ENCODE data around the gene PDCD1LG2. TPM values are rescaled to one million over a fixed set of nuclear protein-coding genes. Genes with fewer than 3 reads are reported as not detected.
"Not testable (repeated sequence)": the region's sequence is repeated elsewhere in the genome, so short reads cannot be mapped to it uniquely, and the experiment has no call there.

Gene PDCD1LG2
- total RNA-seq, 6 donors from 2014 or later: 1.0 to 10.6 (median 3.2) TPM

GRCh38 chr9:5470122-5470521 lies 40.2 kb upstream of the PDCD1LG2 start:
- Histone ChIP-seq H3K36me3 (peaks cover 0 to 43% (median 20%) of the 10 kb centered on the region in 4 donors), H3K4me3 (no peak overlapping the region), H3K27me3 (no peaks in the 10 kb centered on the region), H3K4me1 (no peaks in the 10 kb centered on the region), H3K9me3 (no peaks in the 10 kb centered on the region), H3K27ac (no peak overlapping the region)
- ATAC-seq (ENCODE audit: low FRiP score in 2 of 2): no peak
- TF ChIP-seq POLR2AphosphoS5 (IDR thresholded peaks at IDR 0.05) (no peak), CTCF (IDR thresholded peaks at IDR 0.05) (no peak), EP300 (IDR thresholded peaks at IDR 0.05) (no peak), POLR2A (IDR thresholded peaks at IDR 0.05) (no peak)
- DNase-seq: no peak
- WGBS, 2 donors: 86 to 88% methylated on average over 1 of the region's 1 CpG

- WGBS, 2 donors: 92% methylated on average over 3 of the region's 3 CpGs
- DNase-seq (no peak), ATAC-seq (ENCODE audit: low FRiP score in 2 of 2) (no peak)
- no peaks in the 10 kb centered on the region for H3K27me3 ChIP-seq
- H3K4me1 ChIP-seq: no peaks in the 10 kb centered on the region
- no peak overlapping the region for H3K27ac ChIP-seq
- peaks cover 0 to 36% (median 15%) of the 10 kb centered on the region in 4 donors for H3K36me3 ChIP-seq
- TF ChIP-seq POLR2A (IDR thresholded peaks at IDR 0.05) (no peak), POLR2AphosphoS5 (IDR thresholded peaks at IDR 0.05) (no peak), CTCF (IDR thresholded peaks at IDR 0.05) (no peak), EP300 (IDR thresholded peaks at IDR 0.05) (no peak)
- no peak overlapping the region for H3K4me3 ChIP-seq
- no peaks in the 10 kb centered on the region for H3K9me3 ChIP-seq
Observed at GRCh38 chr9:5470816-5471215, 39.5 kb upstream of the PDCD1LG2 start.

DNA sequence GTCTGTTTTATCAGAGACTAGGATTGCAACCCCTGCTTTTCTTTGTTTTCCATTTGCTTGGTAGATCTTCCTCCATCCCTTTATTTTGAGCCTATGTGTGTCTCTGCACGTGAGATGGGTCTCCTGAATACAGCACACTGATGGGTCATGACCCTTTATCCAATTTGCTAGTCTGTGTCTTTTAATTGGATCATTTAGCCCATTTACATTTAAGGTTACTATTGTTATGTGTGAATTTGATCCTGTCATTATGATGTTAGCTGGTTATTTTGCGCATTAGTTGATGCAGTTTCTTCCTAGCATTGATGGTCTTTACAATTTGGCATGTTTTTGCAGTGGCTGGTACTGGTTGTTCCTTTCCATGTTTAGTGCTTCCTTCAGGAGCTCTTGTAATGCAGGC lies 34.7 kb upstream of the PDCD1LG2 start:
- 85 to 90% methylated on average over 2 of the region's 2 CpGs for WGBS, 2 donors
- not testable (repeated sequence) for H3K9me3 ChIP-seq

DNA sequence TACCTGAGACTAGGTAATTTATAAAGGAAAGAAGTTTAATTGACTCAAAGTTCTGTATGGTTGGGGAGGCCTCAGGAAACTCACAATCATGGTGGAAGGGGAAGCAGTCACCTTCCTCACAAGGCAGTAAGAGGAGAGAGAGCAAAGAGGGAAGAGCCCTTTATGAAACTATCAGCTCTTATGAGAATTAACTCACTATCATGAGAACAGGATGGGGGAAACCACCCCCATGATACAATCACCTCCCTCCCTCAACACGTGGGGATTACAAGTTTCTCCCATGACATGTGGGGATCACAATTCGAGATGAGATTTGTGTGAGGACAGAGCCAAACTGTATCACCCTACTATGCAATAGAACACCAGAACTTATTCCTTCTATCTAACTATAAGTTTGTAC lies 32.1 kb upstream of the PDCD1LG2 start:
- DNase-seq (no peak), ATAC-seq (ENCODE audit: low FRiP score in 2 of 2) (no peak)
- no peak overlapping the region for H3K4me3 ChIP-seq
- no peaks in the 10 kb centered on the region for H3K27me3 ChIP-seq
- no peaks in the 10 kb centered on the region for H3K9me3 ChIP-seq
- WGBS, 2 donors: 60 to 67% methylated on average over 2 of the region's 2 CpGs
- H3K36me3 ChIP-seq: no peaks in the 10 kb centered on the region
- no peaks in the 10 kb centered on the region for H3K4me1 ChIP-seq
- TF ChIP-seq EP300 (IDR thresholded peaks at IDR 0.05) (peak in 1 of 4 donors; percentile 55), POLR2AphosphoS5 (IDR thresholded peaks at IDR 0.05) (no peak)
- H3K27ac ChIP-seq: no peak overlapping the region

More for the DNA sequence above, 34.7 kb upstream of the PDCD1LG2 start:
- not testable (repeated sequence) for H3K36me3 ChIP-seq; H3K27ac ChIP-seq; DNase-seq; H3K4me1 ChIP-seq; H3K4me3 ChIP-seq; H3K27me3 ChIP-seq; ATAC-seq (ENCODE audit: low FRiP score in 2 of 2)

- H3K4me3 ChIP-seq: no peak overlapping the region
- no peaks in the 10 kb centered on the region for H3K4me1 ChIP-seq
- TF ChIP-seq POLR2A (IDR thresholded peaks at IDR 0.05) (no peak), CTCF (IDR thresholded peaks at IDR 0.05) (no peak), EP300 (IDR thresholded peaks at IDR 0.05) (no peak), POLR2AphosphoS5 (IDR thresholded peaks at IDR 0.05) (no peak)
- no peaks in the 10 kb centered on the region for H3K36me3 ChIP-seq
- DNase-seq (no peak), ATAC-seq (ENCODE audit: low FRiP score in 2 of 2) (no peak)
- 82 to 87% methylated on average over 3 of the region's 3 CpGs for WGBS, 2 donors
- H3K9me3 ChIP-seq: no peaks in the 10 kb centered on the region
- H3K27ac ChIP-seq: no peak overlapping the region
- H3K27me3 ChIP-seq: no peaks in the 10 kb centered on the region
Observed at GRCh38 chr9:5479994-5480694, 30.2 kb upstream of the PDCD1LG2 start.

- ATAC-seq (ENCODE audit: low FRiP score in 2 of 2): no peak
- no peak for DNase-seq
Observed at GRCh38 chr9:5480919-5481318, 29.4 kb upstream of the PDCD1LG2 start.

More at GRCh38 chr9:5480919-5481318, 29.4 kb upstream of the PDCD1LG2 start:
- H3K36me3 ChIP-seq: no peaks in the 10 kb centered on the region
- 90 to 93% methylated on average over 4 of the region's 4 CpGs for WGBS, 2 donors
- TF ChIP-seq CTCF (IDR thresholded peaks at IDR 0.05) (no peak), EP300 (IDR thresholded peaks at IDR 0.05) (no peak), POLR2AphosphoS5 (IDR thresholded peaks at IDR 0.05) (no peak), POLR2A (IDR thresholded peaks at IDR 0.05) (no peak)
- H3K27me3 ChIP-seq: no peaks in the 10 kb centered on the region
- H3K27ac ChIP-seq: no peak overlapping the region
- H3K4me1 ChIP-seq: no peaks in the 10 kb centered on the region
- H3K9me3 ChIP-seq: no peaks in the 10 kb centered on the region
- H3K4me3 ChIP-seq: no peak overlapping the region

Measured in upper lobe of left lung (tissue), 6 donors.